Suprapubic skin (tissue), 3 donors: Measurements from ENCODE around the gene EVI2B.

Experiments used
- CTCF ChIP-seq, 2 donors: fragments of 200-600 bp in 1 of 2; fragments of 450-650 bp in 1 of 2; sonication (generic) in 1 of 2; IDR thresholded peaks; one replicate each; pipeline ENCODE4 v1.5.1; 2016 to 2019; ENCODE audit warnings: antibody characterized with exemption in 2 of 2, mild to moderate bottlenecking in 1 of 2, moderate library complexity in 1 of 2
- EP300 ChIP-seq: sonication (generic); formaldehyde crosslinking; IDR thresholded peaks from one replicate; pipeline ENCODE4 v1.6.1; 2017; ENCODE audit warnings: antibody characterized with exemption
- POLR2A ChIP-seq, 2 donors: fragments of 450-650 bp; IDR thresholded peaks; one replicate each; pipeline ENCODE4 v1.6.1; 2017; ENCODE audit warnings: antibody characterized with exemption in 2 of 2, mild to moderate bottlenecking in 2 of 2, moderate library complexity in 2 of 2

GRCh38 chr17:31318298-31318801, 4.5 kb upstream of the EVI2B start:
- TF ChIP-seq POLR2A (IDR thresholded peaks at IDR 0.05): no peak
- no peak for TF ChIP-seq CTCF (IDR thresholded peaks at IDR 0.05)
- TF ChIP-seq EP300: no peak
